GM13977 (cell line): ENCODE data around the gene AMER3.

Source experiments
- DNase-seq: peaks from one replicate; pipeline ENCODE4 v3.0.0; 2012; ENCODE audit warnings: low spot score
- CTCF ChIP-seq: IDR thresholded peaks from 2 replicates; pipeline ENCODE4 v1.5.1; 2012; ENCODE audit warnings: mild to moderate bottlenecking, control low read depth; ENCODE audit not compliant: insufficient read depth; ENCODE audit errors: extremely low read depth, missing control alignments
- in situ Hi-C: fragments of 300-500 bp; cut with MboI; formaldehyde crosslinking; loops from one replicate; pipeline ENCODE4 v1.12.0; 2022; ENCODE audit warnings: low sequenced_read_pairs, low pct_unique_long_range_greater_than_20kb, mixed read lengths, inconsistent platforms; ENCODE audit not compliant: unreplicated experiment

AMER3 gene

GRCh38 chr2:130754811-130755210 is 529 bp upstream of the AMER3 start:
- no peak for TF ChIP-seq CTCF
- in situ Hi-C loops: no loop called here
- DNase-seq: no peak

GRCh38 chr2:130756053-130756873 is 923 bp downstream of the AMER3 start:
- peak; percentile 80 for DNase-seq
- in situ Hi-C loops: no loop called here

GRCh38 chr2:130756874-130757668 is 1.7 kb downstream of the AMER3 start:
- TF ChIP-seq CTCF: no peak
- no peak for DNase-seq
- in situ Hi-C loops: no loop called here

More at GRCh38 chr2:130756053-130756873, 923 bp downstream of the AMER3 start:
- TF ChIP-seq CTCF: no peak

GRCh38 chr2:130759906-130760753 is 4.8 kb downstream of the AMER3 start:
- no peak for TF ChIP-seq CTCF
- DNase-seq: no peak
- in situ Hi-C loops: no loop called here

GRCh38 chr2:130760754-130761751 is 5.7 kb downstream of the AMER3 start:
- DNase-seq: no peak
- in situ Hi-C loops: no loop called here
- no peak for TF ChIP-seq CTCF
